ENCODE results near the gene FBXL5.

Gene FBXL5

DNA sequence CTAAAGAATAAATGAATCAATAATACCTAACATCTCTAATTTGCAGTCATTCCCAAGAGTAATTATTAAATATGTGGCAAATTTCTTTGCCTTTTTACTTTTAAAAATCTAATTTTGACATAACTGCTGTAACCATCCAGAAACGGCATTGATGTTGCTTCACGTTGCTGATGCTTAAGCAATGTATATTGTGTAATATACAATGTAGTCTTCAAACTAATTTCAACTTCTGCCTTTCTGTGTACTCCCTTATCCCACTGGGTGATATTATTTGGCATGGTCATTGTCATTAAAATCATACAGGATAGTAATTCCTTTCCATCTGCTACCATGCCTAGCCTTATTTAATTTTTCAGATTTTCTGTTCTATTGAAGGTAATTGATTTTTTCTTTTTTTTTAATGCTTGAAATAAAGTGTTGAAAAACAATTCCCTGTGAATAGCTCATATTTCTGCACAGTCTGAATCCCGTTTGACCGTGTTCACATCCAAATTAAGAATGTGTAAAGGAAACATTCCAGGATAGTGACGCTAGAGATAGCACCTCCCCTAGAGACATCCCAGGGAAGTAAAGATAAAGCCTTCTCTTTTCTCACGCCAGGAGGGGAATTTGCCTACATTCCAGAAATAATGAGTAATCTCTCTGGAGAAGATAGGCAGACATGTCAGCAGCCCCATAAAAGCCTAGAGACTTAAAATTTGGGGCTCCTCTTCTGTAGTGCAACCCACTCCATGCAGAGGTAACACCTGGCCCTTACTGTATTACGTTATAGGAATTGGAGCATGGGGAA lies 35.1 kb upstream of the FBXL5 start:
- peaks cover 30% of the 10 kb centered on the region for H3K36me3 ChIP-seq (ENCODE audit: control insufficient read depth, insufficient read depth, low read length)
- H3K9me3 ChIP-seq (ENCODE audit: control insufficient read depth, insufficient read depth, low read depth, low read length), result peaks cover 9% of the 10 kb centered on the region; the same call in 1 of the 2 replicates
- peak overlapping the region; percentile 7; the same call in 1 of the 2 replicates for H3K4me3 ChIP-seq (ENCODE audit: low read depth, low read length)
- H3K27ac ChIP-seq (ENCODE audit: low read depth, low read length), result peak overlapping the region; percentile 86; the same call in 1 of the 2 replicates
- H3K27me3 ChIP-seq (ENCODE audit: control insufficient read depth, insufficient read depth, low read length), result no peaks in the 10 kb centered on the region
- H3K4me1 ChIP-seq (ENCODE audit: control insufficient read depth, insufficient read depth, low read length), result peaks cover 32% of the 10 kb centered on the region
- peak overlapping the region; percentile 34 for H3K9ac ChIP-seq (ENCODE audit: low read length)

GRCh38 chr4:15689540-15689939 lies 34.4 kb upstream of the FBXL5 start:
- Histone ChIP-seq H3K36me3 (ENCODE audit: control insufficient read depth, insufficient read depth, low read length) (peaks cover 30% of the 10 kb centered on the region), H3K27ac (ENCODE audit: low read depth, low read length) (peak overlapping the region; percentile 86; the same call in 1 of the 2 replicates), H3K27me3 (ENCODE audit: control insufficient read depth, insufficient read depth, low read length) (no peaks in the 10 kb centered on the region), H3K9me3 (ENCODE audit: control insufficient read depth, insufficient read depth, low read depth, low read length) (peaks cover 9% of the 10 kb centered on the region; the same call in 1 of the 2 replicates), H3K4me3 (ENCODE audit: low read depth, low read length) (no peak overlapping the region), H3K4me1 (ENCODE audit: control insufficient read depth, insufficient read depth, low read length) (peaks cover 38% of the 10 kb centered on the region), H3K9ac (ENCODE audit: low read length) (no peak overlapping the region)

GRCh38 chr4:15688051-15688450 lies 32.9 kb upstream of the FBXL5 start:
- H3K36me3 ChIP-seq (ENCODE audit: control insufficient read depth, insufficient read depth, low read length), result peaks cover 30% of the 10 kb centered on the region
- no peaks in the 10 kb centered on the region for H3K9me3 ChIP-seq (ENCODE audit: control insufficient read depth, insufficient read depth, low read depth, low read length)
- H3K27me3 ChIP-seq (ENCODE audit: control insufficient read depth, insufficient read depth, low read length), result no peaks in the 10 kb centered on the region
- peaks cover 52% of the 10 kb centered on the region for H3K4me1 ChIP-seq (ENCODE audit: control insufficient read depth, insufficient read depth, low read length)
- no peak overlapping the region for H3K4me3 ChIP-seq (ENCODE audit: low read depth, low read length)
- H3K27ac ChIP-seq (ENCODE audit: low read depth, low read length), result no peak overlapping the region
- H3K9ac ChIP-seq (ENCODE audit: low read length), result no peak overlapping the region

DNA sequence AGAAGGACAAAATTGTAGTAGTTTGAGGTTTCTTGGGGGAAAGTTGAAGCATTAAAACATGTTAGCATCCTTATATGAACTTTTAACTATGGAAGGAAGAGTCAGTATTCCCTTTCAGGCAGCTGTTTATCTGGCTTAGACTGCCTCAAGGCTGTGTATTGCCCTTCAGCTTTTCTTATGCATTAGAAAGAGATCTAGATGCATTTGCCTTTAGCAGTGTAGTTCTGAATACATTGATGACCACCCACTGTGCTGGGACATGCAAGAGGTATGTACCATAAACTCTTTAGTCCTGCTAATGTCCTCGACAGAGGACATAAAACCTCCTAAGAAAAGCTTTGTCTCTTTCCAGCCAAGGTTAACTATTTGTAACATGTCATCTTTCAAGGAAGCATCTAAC lies 29.3 kb upstream of the FBXL5 start:
- peak overlapping the region; percentile 89 for H3K4me3 ChIP-seq (ENCODE audit: low read depth, low read length)
- peak overlapping the region; percentile 81 for H3K27ac ChIP-seq (ENCODE audit: low read depth, low read length)
- H3K27me3 ChIP-seq (ENCODE audit: control insufficient read depth, insufficient read depth, low read length), result no peaks in the 10 kb centered on the region
- peak overlapping the region; percentile 69 for H3K9ac ChIP-seq (ENCODE audit: low read length)
- peaks cover 30% of the 10 kb centered on the region for H3K36me3 ChIP-seq (ENCODE audit: control insufficient read depth, insufficient read depth, low read length)
- no peaks in the 10 kb centered on the region for H3K9me3 ChIP-seq (ENCODE audit: control insufficient read depth, insufficient read depth, low read depth, low read length)
- H3K4me1 ChIP-seq (ENCODE audit: control insufficient read depth, insufficient read depth, low read length), result peaks cover 30% of the 10 kb centered on the region

DNA sequence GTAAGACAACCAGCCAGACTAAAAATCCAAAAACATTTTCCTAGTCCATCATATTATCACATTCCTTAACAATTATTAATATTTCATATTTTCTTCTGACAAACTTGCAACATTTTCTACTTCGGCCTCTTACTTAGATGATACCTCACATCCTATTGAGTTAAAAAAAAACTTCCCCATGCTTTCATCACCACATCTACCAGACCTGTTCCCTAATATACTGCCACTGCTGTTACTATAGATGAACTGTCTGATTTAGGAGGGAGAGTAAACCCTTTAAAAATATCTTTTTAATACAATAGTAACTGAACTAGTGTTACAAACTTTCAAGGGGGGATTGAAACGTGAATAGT lies 28.0 kb upstream of the FBXL5 start:
- peaks cover 30% of the 10 kb centered on the region for H3K4me1 ChIP-seq (ENCODE audit: control insufficient read depth, insufficient read depth, low read length)
- no peaks in the 10 kb centered on the region for H3K9me3 ChIP-seq (ENCODE audit: control insufficient read depth, insufficient read depth, low read depth, low read length)
- no peaks in the 10 kb centered on the region for H3K27me3 ChIP-seq (ENCODE audit: control insufficient read depth, insufficient read depth, low read length)
- peaks cover 26% of the 10 kb centered on the region for H3K36me3 ChIP-seq (ENCODE audit: control insufficient read depth, insufficient read depth, low read length)
- peak overlapping the region; percentile 92; the same call in 1 of the 2 replicates for H3K27ac ChIP-seq (ENCODE audit: low read depth, low read length)
- peak overlapping the region; percentile 99 for H3K9ac ChIP-seq (ENCODE audit: low read length)
- H3K4me3 ChIP-seq (ENCODE audit: low read depth, low read length), result peak overlapping the region; percentile 89

- H3K36me3 ChIP-seq (ENCODE audit: control insufficient read depth, insufficient read depth, low read length), result peaks cover 23% of the 10 kb centered on the region
- H3K27me3 ChIP-seq (ENCODE audit: control insufficient read depth, insufficient read depth, low read length), result no peaks in the 10 kb centered on the region
- H3K4me3 ChIP-seq (ENCODE audit: low read depth, low read length), result peak overlapping the region; percentile 89
- H3K9ac ChIP-seq (ENCODE audit: low read length), result peak overlapping the region; percentile 99
- H3K9me3 ChIP-seq (ENCODE audit: control insufficient read depth, insufficient read depth, low read depth, low read length), result no peaks in the 10 kb centered on the region
- peak overlapping the region; percentile 92 for H3K27ac ChIP-seq (ENCODE audit: low read depth, low read length)
- peaks cover 33% of the 10 kb centered on the region for H3K4me1 ChIP-seq (ENCODE audit: control insufficient read depth, insufficient read depth, low read length)
Measured at GRCh38 chr4:15682242-15683142, 27.3 kb upstream of the FBXL5 start.

DNA sequence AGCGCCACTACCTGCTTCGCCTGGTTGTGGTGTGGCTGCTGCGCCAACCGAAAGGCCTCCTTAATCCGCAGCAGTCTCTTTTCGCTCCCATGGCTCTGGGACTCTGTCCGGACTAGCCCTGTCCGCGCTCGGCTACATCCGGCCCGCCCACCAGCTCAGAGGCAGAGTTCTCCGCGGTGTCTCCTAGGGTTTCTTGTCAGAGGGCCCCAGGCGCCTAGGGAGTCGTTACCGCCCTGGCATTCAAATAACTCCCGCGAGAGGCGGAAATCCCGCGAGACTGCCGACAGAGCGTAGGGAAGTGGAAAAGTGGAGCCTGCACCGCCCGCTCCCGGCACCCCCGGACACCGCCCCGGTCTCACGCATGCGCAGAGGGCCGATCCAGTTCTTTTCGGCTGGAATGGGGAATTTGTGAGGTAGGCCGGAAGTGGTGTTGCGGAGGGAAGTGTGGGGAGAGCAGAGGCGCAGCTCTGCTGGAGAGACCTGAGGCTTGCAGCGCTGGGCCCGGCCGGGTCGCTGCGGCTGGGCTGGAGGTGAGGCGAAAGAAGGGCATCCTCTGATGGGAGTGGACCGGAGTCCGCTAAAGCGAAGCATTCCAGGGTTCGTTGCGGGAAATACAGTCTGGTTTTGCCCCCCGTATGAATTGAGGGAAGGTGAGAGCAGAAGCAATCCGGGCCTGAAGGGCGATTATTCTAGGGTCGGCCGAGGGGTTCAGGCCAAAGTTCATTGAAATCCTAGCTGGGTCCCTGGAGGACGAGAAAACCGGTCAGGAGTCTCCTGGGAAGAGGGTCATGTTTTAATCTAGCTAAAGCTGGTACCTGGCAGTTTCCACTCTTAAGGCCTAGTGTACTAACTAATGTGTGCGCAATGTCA lies 26.4 kb upstream of the FBXL5 start, which contains the start of gene FAM200B:
Gene FAM200B, plus strand, starts transcription at position 456 of the 870 bp plus-strand sequence. CDS start 5,151 bp downstream, outside the sequence.
- Histone ChIP-seq H3K4me3 (ENCODE audit: low read depth, low read length) (peak within 1 kb of the TSS; percentile 89), H3K4me1 (ENCODE audit: control insufficient read depth, insufficient read depth, low read length) (peaks cover 36% of the 10 kb centered on the region), H3K27ac (ENCODE audit: low read depth, low read length) (peak within 1 kb of the TSS; percentile 92), H3K9me3 (ENCODE audit: control insufficient read depth, insufficient read depth, low read depth, low read length) (no peaks in the 10 kb centered on the region), H3K9ac (ENCODE audit: low read length) (peak within 1 kb of the TSS; percentile 99), H3K27me3 (ENCODE audit: control insufficient read depth, insufficient read depth, low read length) (no peaks in the 10 kb centered on the region), H3K36me3 (ENCODE audit: control insufficient read depth, insufficient read depth, low read length) (peaks cover 17% of the 10 kb centered on the region)

DNA sequence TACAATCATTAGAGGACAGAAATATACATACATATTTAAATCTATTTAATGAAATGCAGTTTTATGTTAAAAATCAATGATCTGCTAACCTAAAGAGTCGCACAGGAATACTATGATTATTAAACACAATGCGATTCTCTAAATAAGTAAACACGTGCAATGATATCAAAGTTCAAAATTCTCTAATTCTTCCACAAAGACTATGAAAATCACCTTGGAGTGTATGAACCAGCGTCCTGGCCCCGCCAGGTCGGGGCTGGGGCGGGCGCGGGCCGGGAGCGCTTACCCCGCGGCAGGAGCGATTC lies 25.9 kb upstream of the FBXL5 start:
- Histone ChIP-seq H3K4me3 (ENCODE audit: low read depth, low read length) (peak overlapping the region; percentile 89), H3K9me3 (ENCODE audit: control insufficient read depth, insufficient read depth, low read depth, low read length) (no peaks in the 10 kb centered on the region), H3K27ac (ENCODE audit: low read depth, low read length) (peak overlapping the region; percentile 91), H3K27me3 (ENCODE audit: control insufficient read depth, insufficient read depth, low read length) (no peaks in the 10 kb centered on the region), H3K4me1 (ENCODE audit: control insufficient read depth, insufficient read depth, low read length) (peaks cover 36% of the 10 kb centered on the region), H3K36me3 (ENCODE audit: control insufficient read depth, insufficient read depth, low read length) (peaks cover 11% of the 10 kb centered on the region), H3K9ac (ENCODE audit: low read length) (peak overlapping the region; percentile 99)

GRCh38 chr4:15677507-15677988 lies 22.4 kb upstream of the FBXL5 start:
- Histone ChIP-seq H3K9me3 (ENCODE audit: control insufficient read depth, insufficient read depth, low read depth, low read length) (no peaks in the 10 kb centered on the region), H3K36me3 (ENCODE audit: control insufficient read depth, insufficient read depth, low read length) (peaks cover 6% of the 10 kb centered on the region; the same call in 1 of the 2 replicates), H3K9ac (ENCODE audit: low read length) (no peak overlapping the region), H3K4me1 (ENCODE audit: control insufficient read depth, insufficient read depth, low read length) (peaks cover 6% of the 10 kb centered on the region), H3K4me3 (ENCODE audit: low read depth, low read length) (0 out of 2 replicates have a peak overlapping the region, but pooled peaks have one; percentile 2), H3K27ac (ENCODE audit: low read depth, low read length) (0 out of 2 replicates have a peak overlapping the region, but pooled peaks have one; percentile 19), H3K27me3 (ENCODE audit: control insufficient read depth, insufficient read depth, low read length) (no peaks in the 10 kb centered on the region)

DNA sequence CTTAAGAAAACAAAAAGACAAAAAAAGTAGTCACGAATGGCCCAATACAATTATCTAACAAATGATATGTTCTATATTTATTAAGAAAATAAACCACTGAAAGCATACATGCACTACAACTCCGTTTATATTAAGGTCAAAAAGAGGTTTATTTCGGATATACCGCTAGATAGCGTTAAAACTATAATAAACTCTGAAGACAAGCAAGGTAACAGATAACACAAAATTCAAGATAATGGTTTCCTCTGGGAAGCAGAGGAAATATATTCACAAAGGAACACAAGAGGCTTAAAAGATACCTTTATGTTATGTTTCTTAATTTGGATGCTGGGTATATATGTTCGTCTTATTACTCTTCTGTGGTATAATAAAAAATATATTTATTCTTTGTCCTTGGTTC lies 21.7 kb upstream of the FBXL5 start:
- no peaks in the 10 kb centered on the region for H3K27me3 ChIP-seq (ENCODE audit: control insufficient read depth, insufficient read depth, low read length)
- no peaks in the 10 kb centered on the region for H3K9me3 ChIP-seq (ENCODE audit: control insufficient read depth, insufficient read depth, low read depth, low read length)
- H3K4me3 ChIP-seq (ENCODE audit: low read depth, low read length), result no peak overlapping the region
- H3K27ac ChIP-seq (ENCODE audit: low read depth, low read length), result no peak overlapping the region
- no peak overlapping the region for H3K9ac ChIP-seq (ENCODE audit: low read length)
- peaks cover 12% of the 10 kb centered on the region; the same call in 1 of the 2 replicates for H3K36me3 ChIP-seq (ENCODE audit: control insufficient read depth, insufficient read depth, low read length)
- H3K4me1 ChIP-seq (ENCODE audit: control insufficient read depth, insufficient read depth, low read length), result peaks cover 6% of the 10 kb centered on the region
